IMR-90 (cell line): Measurements from ENCODE around the gene HIC2. TPM values are rescaled to one million over a fixed set of nuclear protein-coding genes. Genes with fewer than 3 reads are reported as not detected.

Experiments used
- ATAC-seq: fragments of 200-7000 bp; cut with Tn5 transposase; 2 replicates; pipeline ENCODE4 v1.9.1; 2020; ENCODE audit warnings: low read depth, mild to moderate bottlenecking, moderate library complexity
- BruUV-seq: library from RNA; stranded (reverse); fragments of 400-500 nt; replicated peaks from 2 replicates; lab custom pipeline; 2021; lab: Mats Ljungman, UMichigan
- CTCF ChIA-PET: fragments of 300-600 bp; formaldehyde crosslinking; extraction: SDS; loops from one replicate; lab custom pipeline; 2021; ENCODE audit warnings: antibody characterized with exemption; lab: Yijun Ruan, JAX
- POLR2A ChIA-PET: fragments of 300-600 bp; sonication (Branson Sonifier 250); formaldehyde crosslinking; loops from one replicate; lab custom pipeline; 2022; ENCODE audit warnings: antibody characterized with exemption; ENCODE audit not compliant: unreplicated experiment; lab: Charles Lee
- DNase-seq: peaks from one replicate; pipeline ENCODE4 v3.0.0; 2013
- H2AFZ ChIP-seq: replicated peaks from 2 replicates; pipeline ENCODE3; 2013; ENCODE audit warnings: low read length, mild to moderate bottlenecking; ENCODE audit not compliant: poor library complexity
- H2AK5ac ChIP-seq: 2 replicates; pipeline ENCODE4 v1.6.1; 2013; ENCODE audit warnings: low read depth, low read length, inconsistent platforms
- H2AK9ac ChIP-seq: replicated peaks from 2 replicates; pipeline ENCODE3; 2013; ENCODE audit warnings: mild to moderate bottlenecking, low read depth, low read length, moderate library complexity; ENCODE audit not compliant: poor library complexity
- H2BK120ac ChIP-seq: 2 replicates; pipeline ENCODE4 v1.6.1; 2013; ENCODE audit warnings: low read depth, low read length, inconsistent platforms
- H2BK15ac ChIP-seq: 3 replicates; pipeline ENCODE4 v1.6.1; 2013; ENCODE audit warnings: low read depth, low read length, inconsistent platforms
- H2BK20ac ChIP-seq: 2 replicates; pipeline ENCODE4 v1.6.1; 2013; ENCODE audit warnings: low read depth, mild to moderate bottlenecking, inconsistent platforms, low read length, moderate library complexity
- H2BK5ac ChIP-seq: 2 replicates; pipeline ENCODE4 v1.6.1; 2013; ENCODE audit warnings: mild to moderate bottlenecking, low read depth, low read length, inconsistent platforms; ENCODE audit not compliant: poor library complexity, severe bottlenecking
- H3K14ac ChIP-seq: replicated peaks from 2 replicates; pipeline ENCODE4 v1.6.1; 2013; ENCODE audit warnings: low read depth, low read length, inconsistent platforms
- H3K18ac ChIP-seq: 2 replicates; pipeline ENCODE4 v1.6.1; 2013; ENCODE audit warnings: low read depth, low read length, control low read depth
- H3K23ac ChIP-seq: 2 replicates; pipeline ENCODE4 v1.6.1; 2013; ENCODE audit warnings: low read depth, low read length, inconsistent platforms
- H3K27ac ChIP-seq: 2 replicates; pipeline ENCODE4 v1.5.1; 2013; ENCODE audit warnings: mild to moderate bottlenecking, control low read depth, low read length; ENCODE audit not compliant: insufficient read depth
- H3K27me3 ChIP-seq: 2 replicates; pipeline ENCODE4 v1.6.1; 2013; ENCODE audit warnings: low read length; ENCODE audit not compliant: control insufficient read depth, insufficient read depth
- H3K36me3 ChIP-seq: 2 replicates; pipeline ENCODE4 v1.6.1; 2013; ENCODE audit warnings: low read length, mixed read lengths; ENCODE audit not compliant: control insufficient read depth, insufficient read depth
- H3K4ac ChIP-seq: 2 replicates; pipeline ENCODE4 v1.6.1; 2013; ENCODE audit warnings: low read depth, low read length, inconsistent platforms
- H3K4me1 ChIP-seq: 2 replicates; pipeline ENCODE4 v1.6.1; 2013; ENCODE audit warnings: low read length, mixed read lengths; ENCODE audit not compliant: control insufficient read depth, insufficient read depth
- H3K4me2 ChIP-seq: 2 replicates; pipeline ENCODE4 v1.6.1; 2013; ENCODE audit warnings: low read depth, mild to moderate bottlenecking, control low read depth, low read length, moderate library complexity
- H3K4me3 ChIP-seq: 2 replicates; pipeline ENCODE4 v1.5.1; 2013; ENCODE audit warnings: low read depth, mild to moderate bottlenecking, control low read depth, low read length, moderate library complexity; ENCODE audit not compliant: insufficient read depth
- H3K56ac ChIP-seq: 2 replicates; pipeline ENCODE4 v1.6.1; 2013; ENCODE audit warnings: low read length, inconsistent platforms; ENCODE audit not compliant: insufficient read depth; ENCODE audit errors: extremely low read depth
- H3K79me1 ChIP-seq, 2 experiments: 2 replicates each; pipeline ENCODE4 v1.6.1; 2013; ENCODE audit warnings: low read length in 2 of 2, inconsistent platforms in 1 of 2, low read depth in 1 of 2
- H3K9ac ChIP-seq: 2 replicates; pipeline ENCODE4 v1.6.1; 2013; ENCODE audit warnings: low read depth, low read length, control low read depth
- H3K9me1 ChIP-seq: 2 replicates; pipeline ENCODE4 v1.6.1; 2013; ENCODE audit warnings: low read length, inconsistent platforms; ENCODE audit not compliant: insufficient read depth
- H3K9me3 ChIP-seq: 2 replicates; pipeline ENCODE4 v1.6.1; 2013; ENCODE audit warnings: low read length; ENCODE audit not compliant: control insufficient read depth, insufficient read depth
- H4K20me1 ChIP-seq: 2 replicates; pipeline ENCODE4 v1.6.1; 2013; ENCODE audit warnings: low read length, inconsistent platforms; ENCODE audit not compliant: insufficient read depth
- H4K5ac ChIP-seq: 2 replicates; pipeline ENCODE4 v1.6.1; 2013; ENCODE audit warnings: mild to moderate bottlenecking, low read depth, low read length, control low read depth
- H4K8ac ChIP-seq, 2 experiments: 2 replicates each; pipeline ENCODE4 v1.6.1; 2013; ENCODE audit warnings: low read depth in 2 of 2, low read length in 2 of 2, control low read depth in 1 of 2, inconsistent platforms in 1 of 2
- H4K91ac ChIP-seq: 2 replicates; pipeline ENCODE4 v1.6.1; 2013; ENCODE audit warnings: low read depth, low read length, inconsistent platforms; ENCODE audit not compliant: insufficient read depth
- BHLHE40 ChIP-seq: fragments of 150-350 bp; IDR thresholded peaks from 2 replicates; pipeline ENCODE4 v1.6.1; 2016; ENCODE audit warnings: mild to moderate bottlenecking, low read depth, low read length
- CHD1 ChIP-seq: IDR thresholded peaks from 2 replicates; pipeline ENCODE4 v1.6.1; 2012; ENCODE audit warnings: low read depth, low read length, improper control_type of control experiment
- MAFK ChIP-seq: IDR thresholded peaks from 2 replicates; pipeline ENCODE4 v1.6.1; 2012; ENCODE audit warnings: low read depth, low read length, improper control_type of control experiment
- MXI1 ChIP-seq: IDR thresholded peaks from 2 replicates; pipeline ENCODE4 v1.6.1; 2012; ENCODE audit warnings: low read depth, mild to moderate bottlenecking, low read length, moderate library complexity, borderline replicate concordance
- POLR2A ChIP-seq: IDR thresholded peaks from 2 replicates; pipeline ENCODE4 v1.6.1; 2012; ENCODE audit warnings: mild to moderate bottlenecking, low read depth, low read length
- SMC3 ChIP-seq: fragments of 150-350 bp; IDR thresholded peaks from 2 replicates; pipeline ENCODE4 v1.6.1; 2016; ENCODE audit warnings: low read depth, mild to moderate bottlenecking, antibody characterized with exemption, low read length, moderate library complexity
- WGBS, 2 experiments: methylation state at CpG; one replicate each; pipeline versions ENCODE4 v1.1.5 to v1.1.7; 2013; ENCODE audit warnings: missing lambda C conversion rate in 2 of 2; ENCODE audit not compliant: insufficient read length in 1 of 2; ENCODE audit errors: extremely low coverage in 2 of 2; 5-methylcytosine and 5-hydroxymethylcytosine counted together
- dilution Hi-C: fragments of 300-500 bp; cut with HindIII; formaldehyde crosslinking; loops from one replicate; pipeline ENCODE4 v1.14.3; 2018; ENCODE audit warnings: low sequenced_read_pairs; ENCODE audit not compliant: unreplicated experiment
- in situ Hi-C: fragments of 300-500 bp; cut with MboI; formaldehyde crosslinking; loops from 3 replicates; pipeline ENCODE4 v1.14.3; 2019; ENCODE audit warnings: low sequenced_read_pairs, inconsistent platforms, mixed read lengths
- intact Hi-C: fragments of 100-400 bp; cut with micrococcal nuclease; formaldehyde crosslinking; loops from 2 replicates; pipeline ENCODE4 v1.10.0; 2022
- polyA plus RNA-seq, 3 experiments: library from polyadenylated mRNA; depleted of rRNA; stranded (reverse); fragments of >200 nt; gene quantifications; 2 replicates each; pipeline ENCODE4 v1.2.3, GENCODE V29; 2012; ENCODE audit warnings: low replicate concordance in 1 of 3
- total RNA-seq: library from RNA; depleted of rRNA; stranded (reverse); fragments of >200 nt; gene quantifications from 2 replicates; pipeline ENCODE4 v1.2.3, GENCODE V29; 2012

HIC2 gene
- total and polyA plus RNA-seq, 2 of the 4 experiments (the other 2 are of a cell fraction), result 1.4 to 2.4 TPM

DNA sequence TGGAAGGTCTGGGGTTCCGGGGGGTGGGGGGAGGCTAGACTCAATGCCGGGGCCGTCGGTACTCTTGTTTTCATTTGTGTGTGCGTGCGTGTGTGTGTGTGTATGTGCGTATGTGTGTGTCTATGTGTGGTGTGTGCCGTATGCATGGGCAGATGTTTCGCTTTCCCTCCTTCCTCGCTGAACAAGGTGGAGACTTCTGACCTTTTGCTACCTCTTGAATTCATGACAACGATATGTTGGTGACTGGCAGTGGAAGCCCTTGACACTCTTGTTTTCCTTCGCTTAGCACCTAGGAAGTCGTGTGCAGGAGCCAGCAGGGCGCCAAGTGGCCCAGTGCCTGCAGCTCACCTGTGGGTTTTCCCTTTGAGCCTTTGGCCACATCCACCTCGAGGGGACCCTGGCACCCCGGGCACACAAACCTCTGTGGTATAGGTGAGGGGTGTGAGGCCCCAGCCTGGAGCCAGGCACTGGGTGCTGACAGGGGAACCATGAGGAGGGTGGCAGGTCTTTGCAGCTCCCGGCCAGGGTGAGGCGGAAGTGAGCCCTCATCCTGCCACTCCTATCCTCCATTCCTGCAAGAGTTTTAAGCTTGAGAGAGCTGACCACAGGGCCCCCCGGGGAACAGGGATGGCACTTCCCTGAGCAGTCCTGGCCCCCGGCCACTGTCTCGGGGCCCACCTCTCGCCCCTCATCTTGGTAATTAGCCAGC is 30.7 kb downstream of the HIC2 start:
- no peak overlapping the region for H2AFZ ChIP-seq
- H3K23ac ChIP-seq, result no peak overlapping the region
- H2BK120ac ChIP-seq, result no peak overlapping the region
- H4K91ac ChIP-seq, result no peak overlapping the region
- no peak overlapping the region for H3K18ac ChIP-seq
- H2AK5ac ChIP-seq, result no peak overlapping the region
- no peak overlapping the region for H2BK5ac ChIP-seq
- no peak overlapping the region for H3K4me2 ChIP-seq
- dilution Hi-C loops, result no loop called here
- in situ Hi-C loops, result no loop called here
- H3K14ac ChIP-seq, result no peak overlapping the region
- no peak overlapping the region for H4K5ac ChIP-seq
- no peak overlapping the region for H4K8ac ChIP-seq
- 84% methylated on average over 11 of the region's 22 CpGs; no CpG with 5 or more reads in 1 of the 2 experiments for WGBS, 2 experiments
- H2BK15ac ChIP-seq, result no peak overlapping the region
- H2AK9ac ChIP-seq, result no peak overlapping the region
- no TSS peak for BruUV-seq
- H3K27ac ChIP-seq, result no peak overlapping the region
- no peak overlapping the region for H3K4me3 ChIP-seq
- intact Hi-C loops, result no loop called here
- H3K4ac ChIP-seq, result no peak overlapping the region
- H3K27me3 ChIP-seq, result no peaks in the 10 kb centered on the region
- H3K9me3 ChIP-seq, result no peaks in the 10 kb centered on the region
- 0 out of 2 replicates have a peak, but pooled peaks cover 3% of the 10 kb centered on the region for H3K9me1 ChIP-seq
- ATAC-seq (no peak), DNase-seq (no peak)
- no peak overlapping the region for H3K9ac ChIP-seq
- ChIA-PET POLR2A (no interaction called here), CTCF (no interaction called here)
- peaks cover 4 to 36% of the 10 kb centered on the region in 2 experiments for H3K79me1 ChIP-seq
- H3K56ac ChIP-seq, result no peak overlapping the region
- peaks cover 38% of the 10 kb centered on the region for H3K36me3 ChIP-seq
- H2BK20ac ChIP-seq, result no peak overlapping the region
- H3K4me1 ChIP-seq, result no peaks in the 10 kb centered on the region; the same call in 1 of the 2 replicates
- no peak for TF ChIP-seq SMC3
- no peak for TF ChIP-seq MXI1
- no peak for TF ChIP-seq CHD1
- TF ChIP-seq MAFK, result no peak
- no peak for TF ChIP-seq BHLHE40
- TF ChIP-seq POLR2A, result no peak
- H4K20me1 ChIP-seq, result peaks cover 42% of the 10 kb centered on the region; the same call in 1 of the 2 replicates
